ENCODE measurements around the gene NUMA1. TPM values are rescaled to one million over a fixed set of nuclear protein-coding genes. Genes with fewer than 3 reads are reported as not detected.

Gene NUMA1
- total RNA-seq, 1 donor from 2014 or later, result 116 TPM

DNA sequence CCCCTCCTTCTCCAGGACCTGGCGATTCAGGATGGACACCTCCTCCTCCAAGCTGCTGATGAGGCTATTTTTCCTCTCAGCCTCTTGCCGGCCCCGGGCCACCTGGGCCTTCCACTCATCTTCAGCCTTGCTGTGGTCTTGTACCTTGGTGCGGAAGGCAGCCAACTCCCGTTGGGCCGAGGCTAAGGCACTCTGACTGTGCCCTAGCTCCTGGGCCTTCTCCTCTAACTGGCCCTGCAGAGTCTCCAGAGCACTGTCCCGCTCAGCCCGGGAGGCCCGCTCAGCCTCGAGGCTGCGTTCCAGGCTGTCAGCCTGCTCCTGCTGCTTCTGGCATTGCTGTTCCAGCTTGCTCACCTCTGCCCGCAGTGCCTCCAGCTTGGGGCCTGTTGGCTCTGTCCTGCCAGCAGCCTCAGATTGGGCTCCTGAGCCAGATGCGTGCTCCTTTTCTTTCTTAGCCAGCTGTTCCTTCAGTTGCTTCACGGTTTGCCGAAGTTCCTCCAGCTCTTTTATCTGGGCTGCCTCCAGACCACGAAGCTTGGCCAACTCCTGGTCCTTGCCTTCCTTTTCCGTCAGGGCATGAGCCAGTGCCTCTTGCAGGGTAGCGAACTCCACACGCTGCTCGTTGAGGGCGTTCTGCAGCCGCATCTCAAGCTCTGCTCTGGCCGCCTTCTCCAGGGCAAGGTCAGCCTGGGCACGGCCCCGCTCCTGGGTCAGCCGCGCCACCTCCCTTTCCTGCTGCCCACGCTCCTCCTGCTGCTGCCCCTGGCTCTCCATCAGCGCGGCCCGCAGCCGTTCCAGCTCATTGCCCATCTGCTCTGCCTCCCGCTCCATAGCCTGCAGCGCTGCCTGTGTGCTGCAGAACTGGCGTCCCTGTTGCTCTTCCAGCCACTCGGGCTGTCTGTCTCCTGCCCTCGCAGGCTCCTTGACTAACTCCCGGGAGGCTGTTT lies 66.3 kb downstream of the NUMA1 start:
- H3K4me3 ChIP-seq (ENCODE audit: low read depth, low read length), result no peak overlapping the region
- DNase-seq (ENCODE audit: low read depth), result no peak
- TF ChIP-seq CTCF (conservative IDR thresholded peaks at IDR 0.05; ENCODE audit: low read depth, low read length), result no peak

GRCh38 chr11:72012897-72013721 lies 67.2 kb downstream of the NUMA1 start:
- no peak overlapping the region for H3K4me3 ChIP-seq (ENCODE audit: low read depth, low read length)
- DNase-seq (ENCODE audit: low read depth), result no peak
- TF ChIP-seq CTCF (conservative IDR thresholded peaks at IDR 0.05; ENCODE audit: low read depth, low read length), result no peak

GRCh38 chr11:72012091-72012630 lies 68.2 kb downstream of the NUMA1 start:
- no peak for DNase-seq (ENCODE audit: low read depth)
- no peak for TF ChIP-seq CTCF (conservative IDR thresholded peaks at IDR 0.05; ENCODE audit: low read depth, low read length)

DNA sequence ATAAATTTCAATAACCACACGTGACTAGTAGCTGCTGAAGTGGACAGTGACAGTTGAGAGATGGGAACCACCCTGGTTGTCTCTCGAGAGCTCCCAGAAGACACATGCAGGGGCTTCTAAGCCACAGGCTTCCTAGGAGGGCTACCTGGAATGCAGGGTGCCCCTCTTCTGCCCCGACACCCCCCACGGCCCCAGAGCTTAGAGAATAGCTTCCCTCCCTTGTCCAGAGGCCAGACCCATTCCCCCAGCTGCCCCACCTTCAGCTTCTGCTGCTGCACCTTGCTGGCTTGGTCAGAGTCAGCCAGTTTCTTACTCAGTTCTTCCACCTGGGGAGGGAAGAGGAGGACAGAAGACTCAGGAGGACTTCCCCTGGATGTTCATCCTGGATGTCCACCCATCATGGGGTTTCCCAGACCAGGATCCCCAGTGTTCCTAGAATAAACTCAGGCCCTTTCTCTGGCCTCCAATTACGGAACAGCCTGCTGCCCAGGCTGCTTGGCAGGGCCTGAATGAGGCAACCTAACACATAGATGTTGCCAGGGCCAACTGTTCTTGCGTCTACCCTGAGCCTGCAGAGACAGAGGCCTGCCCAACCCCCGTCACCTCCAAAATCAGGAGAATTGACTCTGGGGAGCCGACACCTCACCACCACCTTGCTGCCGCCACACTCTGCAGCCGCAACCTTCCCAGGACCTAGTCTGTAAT lies 69.7 kb downstream of the NUMA1 start:
- H3K4me3 ChIP-seq (ENCODE audit: low read depth, low read length), result no peak overlapping the region
- no peak for TF ChIP-seq CTCF (conservative IDR thresholded peaks at IDR 0.05; ENCODE audit: low read depth, low read length)
- no peak for DNase-seq (ENCODE audit: low read depth)

More at GRCh38 chr11:72012091-72012630, 68.2 kb downstream of the NUMA1 start:
- no peak overlapping the region for H3K4me3 ChIP-seq (ENCODE audit: low read depth, low read length)

GRCh38 chr11:72009156-72009555 lies 71.2 kb downstream of the NUMA1 start:
- no peak for DNase-seq (ENCODE audit: low read depth)
- TF ChIP-seq CTCF (conservative IDR thresholded peaks at IDR 0.05; ENCODE audit: low read depth, low read length), result no peak
- H3K4me3 ChIP-seq (ENCODE audit: low read depth, low read length), result no peak overlapping the region

DNA sequence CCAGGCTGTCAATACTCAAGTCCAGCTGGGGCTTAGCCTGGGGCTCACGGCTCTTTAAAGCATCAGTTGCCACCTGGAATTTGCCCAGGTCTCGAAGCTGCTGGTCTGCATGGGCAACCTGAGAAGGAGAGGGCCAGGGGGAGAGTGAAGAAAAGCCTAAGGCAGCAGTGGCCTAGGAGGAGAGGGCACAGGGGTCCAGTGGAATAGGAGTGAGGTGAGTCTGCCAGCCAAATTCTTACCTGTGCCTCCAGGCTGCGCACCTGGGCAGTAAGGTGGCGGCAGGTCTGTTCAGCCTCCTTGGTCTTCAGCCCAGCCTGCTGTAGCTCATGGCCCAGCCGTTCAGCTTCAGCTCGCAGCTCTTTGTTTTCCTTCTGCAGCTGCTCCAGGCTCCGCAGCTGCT lies 71.6 kb downstream of the NUMA1 start:
- DNase-seq (ENCODE audit: low read depth), result no peak
- no peak for TF ChIP-seq CTCF (conservative IDR thresholded peaks at IDR 0.05; ENCODE audit: low read depth, low read length)
- no peak overlapping the region for H3K4me3 ChIP-seq (ENCODE audit: low read depth, low read length)

Data from epithelial cell of proximal tubule (primary cell).